Osteocyte (in vitro differentiated cells): ENCODE data around the gene SCN3B. TPM values are rescaled to one million over a fixed set of nuclear protein-coding genes. Genes with fewer than 3 reads are reported as not detected.

Experiments used
- DNase-seq: peaks from one replicate; pipeline ENCODE4 v3.0.0; 2021; ENCODE audit warnings: mixed read lengths; ENCODE audit not compliant: unreplicated experiment; ENCODE audit errors: extremely low spot score
- H3K27ac Mint-ChIP-seq: one replicate; pipeline ENCODE4 v1.8.0; 2021; ENCODE audit warnings: mild to moderate bottlenecking, mixed read lengths; ENCODE audit not compliant: unreplicated experiment
- H3K27me3 Mint-ChIP-seq: one replicate; pipeline ENCODE4 v1.8.0; 2021; ENCODE audit warnings: mixed read lengths; ENCODE audit not compliant: unreplicated experiment
- H3K36me3 Mint-ChIP-seq: one replicate; pipeline ENCODE4 v1.8.0; 2021; ENCODE audit warnings: mixed read lengths; ENCODE audit not compliant: unreplicated experiment
- H3K4me1 Mint-ChIP-seq: one replicate; pipeline ENCODE4 v1.8.0; 2021; ENCODE audit warnings: mixed read lengths; ENCODE audit not compliant: unreplicated experiment
- H3K4me3 Mint-ChIP-seq: one replicate; pipeline ENCODE4 v1.8.0; 2021; ENCODE audit warnings: mild to moderate bottlenecking, moderate library complexity, mixed read lengths; ENCODE audit not compliant: unreplicated experiment
- H3K9me3 Mint-ChIP-seq: one replicate; pipeline ENCODE4 v1.8.0; 2021; ENCODE audit warnings: mixed read lengths; ENCODE audit not compliant: unreplicated experiment
- CTCF ChIP-seq: fragments of 200-600 bp; sonication (generic); IDR thresholded peaks from 2 replicates; pipeline ENCODE4 v1.5.0; 2021; ENCODE audit warnings: antibody characterized with exemption, mild to moderate bottlenecking, moderate library complexity
- total RNA-seq: library from RNA; stranded (reverse); gene quantifications from 2 replicates; pipeline ENCODE4 v1.2.1, GENCODE V29; 2021

The SCN3B gene
- total RNA-seq, 1 donor from 2014 or later, result not detected

- Mint-ChIP-seq H3K27me3 (peaks cover 10% of the 10 kb centered on the region), H3K9me3 (no peaks in the 10 kb centered on the region), H3K4me3 (no peak overlapping the region), H3K4me1 (no peaks in the 10 kb centered on the region), H3K27ac (no peak overlapping the region), H3K36me3 (no peaks in the 10 kb centered on the region)
- no peak for TF ChIP-seq CTCF
- no peak for DNase-seq
These were observed 23.1 kb upstream of the SCN3B start for GRCh38 chr11:123677510-123677909.

- H3K36me3 Mint-ChIP-seq, result no peaks in the 10 kb centered on the region
- no peak overlapping the region for H3K4me3 Mint-ChIP-seq
- peaks cover 3% of the 10 kb centered on the region for H3K27me3 Mint-ChIP-seq
- no peaks in the 10 kb centered on the region for H3K9me3 Mint-ChIP-seq
- no peaks in the 10 kb centered on the region for H3K4me1 Mint-ChIP-seq
- H3K27ac Mint-ChIP-seq, result no peak overlapping the region
- TF ChIP-seq CTCF, result no peak
- DNase-seq, result no peak
These were observed 19.9 kb upstream of the SCN3B start for GRCh38 chr11:123674297-123674696.

- no peaks in the 10 kb centered on the region for H3K4me1 Mint-ChIP-seq
These were observed 18.1 kb upstream of the SCN3B start for GRCh38 chr11:123672568-123672967.

GRCh38 chr11:123671534-123671933 lies 17.1 kb upstream of the SCN3B start:
- Mint-ChIP-seq H3K4me1 (no peaks in the 10 kb centered on the region), H3K9me3 (no peaks in the 10 kb centered on the region), H3K36me3 (no peaks in the 10 kb centered on the region), H3K27me3 (no peaks in the 10 kb centered on the region), H3K4me3 (no peak overlapping the region), H3K27ac (no peak overlapping the region)
- TF ChIP-seq CTCF, result no peak
- no peak for DNase-seq

More at GRCh38 chr11:123672568-123672967, 18.1 kb upstream of the SCN3B start:
- no peaks in the 10 kb centered on the region for H3K27me3 Mint-ChIP-seq
- no peak overlapping the region for H3K27ac Mint-ChIP-seq
- H3K9me3 Mint-ChIP-seq, result no peaks in the 10 kb centered on the region
- no peak for TF ChIP-seq CTCF
- H3K36me3 Mint-ChIP-seq, result no peaks in the 10 kb centered on the region
- DNase-seq, result no peak
- H3K4me3 Mint-ChIP-seq, result no peak overlapping the region

GRCh38 chr11:123670081-123670480 lies 15.7 kb upstream of the SCN3B start:
- H3K36me3 Mint-ChIP-seq, result no peaks in the 10 kb centered on the region

More at GRCh38 chr11:123670081-123670480, 15.7 kb upstream of the SCN3B start:
- H3K27ac Mint-ChIP-seq, result no peak overlapping the region
- TF ChIP-seq CTCF, result no peak
- no peak for DNase-seq
- no peaks in the 10 kb centered on the region for H3K9me3 Mint-ChIP-seq
- no peak overlapping the region for H3K4me3 Mint-ChIP-seq
- H3K4me1 Mint-ChIP-seq, result no peaks in the 10 kb centered on the region
- H3K27me3 Mint-ChIP-seq, result no peaks in the 10 kb centered on the region
